OCI-LY1 (cell line): ENCODE measurements around the gene PIM3.

Experiments
- H2AFZ ChIP-seq: fragments of 200-600 bp; sonication (generic), shearing (Covaris generic); 2 replicates; pipeline ENCODE4 v1.6.0; 2014; ENCODE audit warnings: antibody characterized with exemption, mild to moderate bottlenecking, low read length
- H3F3A ChIP-seq: fragments of 200-600 bp; sonication (generic), shearing (Covaris generic); 2 replicates; pipeline ENCODE4 v1.6.0; 2014; ENCODE audit warnings: mild to moderate bottlenecking, antibody characterized with exemption, low read length, moderate library complexity; ENCODE audit not compliant: insufficient read depth
- H3K27ac ChIP-seq: fragments of 200-600 bp; sonication (generic); 2 replicates; pipeline ENCODE4 v1.5.1; 2014; ENCODE audit warnings: low read length, mixed run types, mild to moderate bottlenecking, low read depth; ENCODE audit not compliant: poor library complexity, severe bottlenecking
- H3K27me3 ChIP-seq: fragments of 200-600 bp; sonication (generic); 2 replicates; pipeline ENCODE4 v1.6.0; 2014; ENCODE audit warnings: antibody characterized with exemption, mild to moderate bottlenecking, low read length, moderate library complexity; ENCODE audit not compliant: insufficient read depth
- H3K36me3 ChIP-seq: fragments of 200-600 bp; sonication (generic); 2 replicates; pipeline ENCODE4 v1.6.1; 2014; ENCODE audit warnings: mild to moderate bottlenecking, antibody characterized with exemption, low read length, moderate library complexity, mixed read lengths; ENCODE audit not compliant: insufficient read depth
- H3K4me1 ChIP-seq: fragments of 200-600 bp; sonication (generic); 2 replicates; pipeline ENCODE4 v1.5.1; 2014; ENCODE audit warnings: mild to moderate bottlenecking, low read length, moderate library complexity; ENCODE audit not compliant: insufficient read depth, severe bottlenecking
- H3K4me2 ChIP-seq: fragments of 200-600 bp; sonication (generic), shearing (Covaris generic); 2 replicates; pipeline ENCODE4 v1.6.1; 2014; ENCODE audit warnings: low read length
- H3K4me3 ChIP-seq: fragments of 200-600 bp; sonication (generic); 2 replicates; pipeline ENCODE4 v1.5.1; 2014; ENCODE audit warnings: low read length, low read depth, mild to moderate bottlenecking, mixed read lengths; ENCODE audit not compliant: poor library complexity, severe bottlenecking
- H3K79me2 ChIP-seq: fragments of 200-600 bp; shearing (Covaris generic); 2 replicates; pipeline ENCODE4 v1.6.1; 2016; ENCODE audit warnings: mixed run types, low read length, mixed read lengths; ENCODE audit not compliant: insufficient read depth
- H3K9ac ChIP-seq: fragments of 200-600 bp; sonication (generic), shearing (Covaris generic); 2 replicates; pipeline ENCODE4 v1.6.1; 2014; ENCODE audit warnings: mild to moderate bottlenecking, low read length, mixed read lengths
- H3K9me2 ChIP-seq: fragments of 200-600 bp; sonication (generic), shearing (Covaris generic); 2 replicates; pipeline ENCODE4 v1.6.1; 2014; ENCODE audit warnings: low read depth, mild to moderate bottlenecking, low read length, mixed read lengths
- H3K9me3 ChIP-seq: fragments of 200-600 bp; shearing (Covaris generic); 2 replicates; pipeline ENCODE4 v1.6.1; 2014; ENCODE audit warnings: low read length, mixed read lengths
- H4K20me1 ChIP-seq: fragments of 200-600 bp; sonication (generic), shearing (Covaris generic); 2 replicates; pipeline ENCODE4 v1.6.0; 2016; ENCODE audit warnings: mild to moderate bottlenecking, low read length; ENCODE audit not compliant: insufficient read depth
- CTCF ChIP-seq: fragments of 200-600 bp; sonication (generic), shearing (Covaris generic); IDR thresholded peaks from 2 replicates; pipeline ENCODE4 v1.5.1; 2017; ENCODE audit warnings: mild to moderate bottlenecking, antibody characterized with exemption, low read length, moderate library complexity, mixed read lengths
- EZH2 ChIP-seq: fragments of 200-600 bp; sonication (generic), shearing (Covaris generic); IDR thresholded peaks from 2 replicates; pipeline ENCODE4 v1.8.0; 2017; ENCODE audit warnings: borderline replicate concordance, mixed run types, mild to moderate bottlenecking, antibody characterized with exemption, low read length, moderate library complexity, mixed read lengths

The PIM3 gene

GRCh38 chr22:49920859-49921258, 39.7 kb upstream of the PIM3 start:
- no peaks in the 10 kb centered on the region for H3K9me3 ChIP-seq
- peaks cover 4% of the 10 kb centered on the region for H3F3A ChIP-seq
- H3K27ac ChIP-seq: no peak overlapping the region
- peaks cover 78% of the 10 kb centered on the region for H3K4me1 ChIP-seq
- H3K4me3 ChIP-seq: no peak overlapping the region
- no peaks in the 10 kb centered on the region for H3K9me2 ChIP-seq
- H3K9ac ChIP-seq: no peak overlapping the region
- no peak overlapping the region for H3K4me2 ChIP-seq
- peaks cover 3% of the 10 kb centered on the region; the same call in 1 of the 2 replicates for H3K79me2 ChIP-seq
- no peaks in the 10 kb centered on the region for H3K27me3 ChIP-seq
- peaks cover 23% of the 10 kb centered on the region; the same call in 1 of the 2 replicates for H3K36me3 ChIP-seq
- H2AFZ ChIP-seq: no peak overlapping the region
- TF ChIP-seq CTCF: no peak
- TF ChIP-seq EZH2: no peak
- H4K20me1 ChIP-seq: no peaks in the 10 kb centered on the region

- H3K9me2 ChIP-seq: no peaks in the 10 kb centered on the region
- no peak overlapping the region for H3K4me2 ChIP-seq
- no peaks in the 10 kb centered on the region for H3K9me3 ChIP-seq
- H3K27ac ChIP-seq: peak overlapping the region; percentile 44
- no peaks in the 10 kb centered on the region for H3K27me3 ChIP-seq
- H3K4me3 ChIP-seq: no peak overlapping the region
- H3K4me1 ChIP-seq: peaks cover 81% of the 10 kb centered on the region
- TF ChIP-seq CTCF (no peak), EZH2 (no peak)
- H3K9ac ChIP-seq: no peak overlapping the region; the same call in 1 of the 2 replicates
- no peaks in the 10 kb centered on the region for H4K20me1 ChIP-seq
- peaks cover 3% of the 10 kb centered on the region; the same call in 1 of the 2 replicates for H3K79me2 ChIP-seq
- H3F3A ChIP-seq: peaks cover 7% of the 10 kb centered on the region
- H2AFZ ChIP-seq: no peak overlapping the region
- peaks cover 23% of the 10 kb centered on the region; the same call in 1 of the 2 replicates for H3K36me3 ChIP-seq
These were observed 38.9 kb upstream of the PIM3 start for GRCh38 chr22:49921508-49922278.

- Histone ChIP-seq H3K27me3 (no peaks in the 10 kb centered on the region), H3K9me2 (no peaks in the 10 kb centered on the region), H2AFZ (no peak overlapping the region), H3K36me3 (peaks cover 25% of the 10 kb centered on the region; the same call in 1 of the 2 replicates), H3K4me1 (peaks cover 73% of the 10 kb centered on the region), H4K20me1 (no peaks in the 10 kb centered on the region), H3F3A (peaks cover 10% of the 10 kb centered on the region), H3K27ac (peak overlapping the region; percentile 99), H3K4me3 (no peak overlapping the region), H3K9ac (no peak overlapping the region; the same call in 1 of the 2 replicates), H3K4me2 (no peak overlapping the region), H3K9me3 (no peaks in the 10 kb centered on the region), H3K79me2 (peaks cover 3% of the 10 kb centered on the region; the same call in 1 of the 2 replicates)
- TF ChIP-seq CTCF (no peak), EZH2 (no peak)
These were observed 38.1 kb upstream of the PIM3 start for GRCh38 chr22:49922484-49922883.
